H1 (cell line): ENCODE results near the gene SYNDIG1. TPM values are rescaled to one million over a fixed set of nuclear protein-coding genes. Genes with fewer than 3 reads are reported as not detected.

ENCODE experiments used
- CTCF ChIA-PET: fragments of 300-600 bp; sonication (Branson Sonifier 250); formaldehyde crosslinking; loops from one replicate; lab custom pipeline; 2021; ENCODE audit not compliant: partially characterized antibody; lab: Charles Lee
- POLR2A ChIA-PET: fragments of 300-600 bp; sonication (Branson Sonifier 250); formaldehyde crosslinking; loops from one replicate; lab custom pipeline; 2021; ENCODE audit warnings: inconsistent platforms; ENCODE audit not compliant: partially characterized antibody; lab: Charles Lee
- DNase-seq, 2 experiments: peaks; one replicate each; pipeline versions ENCODE4 v3.0.0 to v3.0.0-alpha.2; 2010 to 2022; ENCODE audit warnings: low spot score in 2 of 2, low read depth in 1 of 2, mixed read lengths in 1 of 2
- FAIRE-seq: peaks from 2 replicates; lab custom pipeline; 2011; peaks lifted over from hg19 to GRCh38; lab: Jason Lieb, UNC
- H2AFZ ChIP-seq: 2 replicates; pipeline ENCODE4 v1.8.1; 2012; ENCODE audit warnings: low read length, inconsistent platforms
- H2AK5ac ChIP-seq: 2 replicates; pipeline ENCODE4 v1.6.1; 2013; ENCODE audit warnings: low read depth, low read length
- H2BK120ac ChIP-seq: replicated peaks from 2 replicates; pipeline ENCODE3; 2013; ENCODE audit warnings: low read depth, low read length, inconsistent platforms
- H2BK12ac ChIP-seq: 2 replicates; pipeline ENCODE4 v1.6.1; 2013; ENCODE audit warnings: low read depth, low read length
- H2BK15ac ChIP-seq: 2 replicates; pipeline ENCODE4 v1.6.1; 2013; ENCODE audit warnings: low read length
- H2BK20ac ChIP-seq: 2 replicates; pipeline ENCODE4 v1.6.1; 2013; ENCODE audit warnings: low read length
- H2BK5ac ChIP-seq: 2 replicates; pipeline ENCODE4 v1.6.1; 2013; ENCODE audit warnings: low read depth, low read length
- H3K14ac ChIP-seq: 2 replicates; pipeline ENCODE4 v1.6.1; 2013; ENCODE audit warnings: inconsistent platforms; ENCODE audit not compliant: insufficient read length
- H3K18ac ChIP-seq: 2 replicates; pipeline ENCODE4 v1.6.1; 2013; ENCODE audit warnings: low read length; ENCODE audit errors: extremely low read depth
- H3K23ac ChIP-seq: 2 replicates; pipeline ENCODE4 v1.6.1; 2013; ENCODE audit warnings: inconsistent platforms; ENCODE audit not compliant: insufficient read length
- H3K23me2 ChIP-seq: 2 replicates; pipeline ENCODE4 v1.6.1; 2013; ENCODE audit warnings: low read depth, low read length
- H3K27ac ChIP-seq: 2 replicates; pipeline ENCODE4 v1.6.1; 2011; ENCODE audit warnings: low read depth, low read length, inconsistent platforms
- H3K27me3 ChIP-seq, 4 experiments: replicated peaks in 1 of 4; 1 replicate in 1 of 4; 2 replicates in 3 of 4; pipeline versions ENCODE4 v1.6.1 to v1.8.1; 2011 to 2013; ENCODE audit warnings: low read length in 3 of 4, mild to moderate bottlenecking in 3 of 4, inconsistent platforms in 2 of 4, mixed read lengths in 2 of 4, moderate library complexity in 1 of 4; ENCODE audit not compliant: control insufficient read depth in 3 of 4, insufficient read depth in 3 of 4; ENCODE audit errors: extremely low read depth in 1 of 4
- H3K36me3 ChIP-seq, 4 experiments: 2 replicates each; pipeline versions ENCODE4 v1.6.1 to v1.8.1; 2011 to 2013; ENCODE audit warnings: mild to moderate bottlenecking in 4 of 4, low read length in 3 of 4, moderate library complexity in 2 of 4, control low read depth in 1 of 4, inconsistent platforms in 1 of 4; ENCODE audit not compliant: insufficient read depth in 4 of 4, control insufficient read depth in 2 of 4
- H3K4ac ChIP-seq: replicated peaks from 2 replicates; pipeline ENCODE3; 2013; ENCODE audit warnings: low read length, low read depth, mixed read lengths, inconsistent platforms; ENCODE audit not compliant: insufficient read length
- H3K4me1 ChIP-seq, 4 experiments: replicated peaks in 1 of 4; 1 replicate in 1 of 4; 2 replicates in 3 of 4; pipeline versions ENCODE4 v1.6.1 to v1.8.1; 2011 to 2013; ENCODE audit warnings: low read length in 3 of 4, inconsistent platforms in 2 of 4, mixed read lengths in 1 of 4; ENCODE audit not compliant: insufficient read depth in 4 of 4, control insufficient read depth in 3 of 4
- H3K4me2 ChIP-seq, 2 experiments: 2 replicates each; pipeline versions ENCODE4 v1.6.1 to v1.8.1; 2011 to 2013; ENCODE audit warnings: low read depth in 2 of 2, low read length in 2 of 2, control low read depth in 1 of 2, inconsistent platforms in 1 of 2, mild to moderate bottlenecking in 1 of 2; ENCODE audit not compliant: insufficient read depth in 1 of 2
- H3K4me3 ChIP-seq, 4 experiments: fragments of 200-600, 300-600 bp in 1 of 4; sonication (generic), shearing (Covaris generic), sonication (Bioruptor Twin) in 1 of 4; 2 replicates each; pipeline versions ENCODE4 v1.5.1 to v1.8.1; 2011 to 2016; ENCODE audit warnings: low read length in 4 of 4, low read depth in 3 of 4, control low read depth in 2 of 4, inconsistent platforms in 2 of 4, mild to moderate bottlenecking in 2 of 4, mixed read lengths in 1 of 4, moderate library complexity in 1 of 4; ENCODE audit not compliant: insufficient read depth in 2 of 4; ENCODE audit errors: extremely low read depth in 1 of 4
- H3K56ac ChIP-seq: replicated peaks from 2 replicates; pipeline ENCODE3; 2013; ENCODE audit warnings: low read depth, mild to moderate bottlenecking, mixed read lengths, low read length, inconsistent platforms; ENCODE audit not compliant: insufficient read length
- H3K79me1 ChIP-seq: 2 replicates; pipeline ENCODE4 v1.6.1; 2013; ENCODE audit warnings: low read depth, low read length, control low read depth
- H3K79me2 ChIP-seq, 2 experiments: 2 replicates each; pipeline versions ENCODE4 v1.6.1 to v1.8.1; 2012 to 2013; ENCODE audit warnings: low read length in 2 of 2, mild to moderate bottlenecking in 2 of 2, inconsistent platforms in 1 of 2; ENCODE audit not compliant: insufficient read depth in 2 of 2, control insufficient read depth in 1 of 2
- H3K9ac ChIP-seq, 4 experiments: replicated peaks in 1 of 4; 1 replicate in 1 of 4; 2 replicates in 3 of 4; pipeline versions ENCODE4 v1.6.1 to v1.8.1; 2011 to 2013; ENCODE audit warnings: low read depth in 3 of 4, low read length in 3 of 4, control low read depth in 2 of 4, mild to moderate bottlenecking in 2 of 4, moderate library complexity in 2 of 4, inconsistent platforms in 1 of 4; ENCODE audit errors: extremely low read depth in 1 of 4
- H3K9me3 ChIP-seq, 2 experiments: 2 replicates each; pipeline versions ENCODE4 v1.6.1 to v1.8.1; 2012 to 2013; ENCODE audit warnings: mild to moderate bottlenecking in 2 of 2, moderate library complexity in 2 of 2, control low read depth in 1 of 2, inconsistent platforms in 1 of 2, low read depth in 1 of 2, low read length in 1 of 2, mixed read lengths in 1 of 2; ENCODE audit not compliant: insufficient read depth in 2 of 2
- H4K20me1 ChIP-seq, 2 experiments: replicated peaks in 1 of 2; 2 replicates each; pipeline versions ENCODE3 to v1.8.1; 2011 to 2013; ENCODE audit warnings: inconsistent platforms in 2 of 2, low read length in 2 of 2, mild to moderate bottlenecking in 1 of 2; ENCODE audit not compliant: insufficient read depth in 2 of 2, control insufficient read depth in 1 of 2
- H4K5ac ChIP-seq: 2 replicates; pipeline ENCODE4 v1.6.1; 2013; ENCODE audit warnings: low read length, low read depth, mixed read lengths, inconsistent platforms; ENCODE audit not compliant: insufficient read length
- H4K8ac ChIP-seq: 2 replicates; pipeline ENCODE4 v1.8.0; 2013; ENCODE audit warnings: mild to moderate bottlenecking, moderate library complexity, low read length, inconsistent platforms; ENCODE audit not compliant: insufficient read depth; ENCODE audit errors: extremely low read depth
- H4K91ac ChIP-seq: replicated peaks from 2 replicates; pipeline ENCODE3; 2013; ENCODE audit warnings: low read length, mixed read lengths, inconsistent platforms; ENCODE audit not compliant: insufficient read length
- BACH1 ChIP-seq: IDR thresholded peaks from 2 replicates; pipeline ENCODE4 v1.6.1; 2012; ENCODE audit warnings: low read length, improper control_type of control experiment
- CTBP2 ChIP-seq: IDR thresholded peaks from 2 replicates; pipeline ENCODE4 v1.7.0; 2011; ENCODE audit warnings: borderline replicate concordance, mild to moderate bottlenecking, moderate library complexity, mixed read lengths, low read length; ENCODE audit not compliant: insufficient read depth, insufficient read length
- GABPA ChIP-seq: IDR thresholded peaks from 2 replicates; pipeline ENCODE4 v1.6.1; 2011; ENCODE audit warnings: mild to moderate bottlenecking, low read length, moderate library complexity, borderline replicate concordance; ENCODE audit not compliant: insufficient read depth
- HDAC6 ChIP-seq: IDR thresholded peaks from one replicate; pipeline ENCODE4 v1.7.1; 2012; ENCODE audit warnings: low read depth, mild to moderate bottlenecking, inconsistent platforms, low read length, moderate library complexity
- POLR2AphosphoS5 ChIP-seq: IDR thresholded peaks from 2 replicates; pipeline ENCODE4 v1.6.1; 2011; ENCODE audit warnings: low read depth, low read length
- RAD21 ChIP-seq, 2 experiments: IDR thresholded peaks in 1 of 2; conservative IDR thresholded peaks in 1 of 2; 2 replicates each; pipeline ENCODE4 v1.6.1; 2011; ENCODE audit warnings: low read depth in 2 of 2, low read length in 2 of 2, improper control_type of control experiment in 1 of 2, inconsistent platforms in 1 of 2, mild to moderate bottlenecking in 1 of 2, moderate library complexity in 1 of 2
- RBBP5 ChIP-seq: IDR thresholded peaks from 2 replicates; pipeline ENCODE4 v1.7.1; 2012; ENCODE audit warnings: low read depth, mild to moderate bottlenecking, inconsistent platforms, low read length, moderate library complexity, borderline replicate concordance
- SAP30 ChIP-seq: fragments of 300-600 bp; sonication (generic); IDR thresholded peaks from 2 replicates; pipeline ENCODE4 v1.7.1; 2012; ENCODE audit warnings: low read length, moderate library complexity, mild to moderate bottlenecking, inconsistent platforms; ENCODE audit not compliant: insufficient read depth, insufficient replicate concordance
- SIRT6 ChIP-seq: IDR thresholded peaks from one replicate; pipeline ENCODE4 v1.7.1; 2012; ENCODE audit warnings: low read length, inconsistent platforms
- SP2 ChIP-seq: IDR thresholded peaks from 2 replicates; pipeline ENCODE4 v1.6.1; 2012; ENCODE audit warnings: mild to moderate bottlenecking, low read length, inconsistent platforms
- USF2 ChIP-seq: IDR thresholded peaks from 2 replicates; pipeline ENCODE4 v1.6.1; 2011; ENCODE audit warnings: low read length, improper control_type of control experiment
- WGBS, 2 experiments: shearing (Covaris generic) in 1 of 2; methylation state at CpG; one replicate each; pipeline versions ENCODE4 v1.1.6 to v1.1.7; 2013 to 2015; ENCODE audit warnings: low lambda C conversion rate in 2 of 2, mixed read lengths in 2 of 2, inconsistent platforms in 1 of 2, low coverage in 1 of 2, missing lambda C conversion rate in 1 of 2; ENCODE audit not compliant: insufficient replicate concordance in 2 of 2, insufficient coverage in 1 of 2, insufficient read length in 1 of 2; ENCODE audit errors: extremely low coverage in 1 of 2, missing lambda C conversion rate in 1 of 2; 5-methylcytosine and 5-hydroxymethylcytosine counted together
- polyA plus RNA-seq, 7 experiments: library from polyadenylated mRNA; depleted of rRNA in 3 of 7; stranded (reverse) in 5 of 7; unstranded in 2 of 7; fragments of >200 nt in 5 of 7; fragments of 200-250 nt in 2 of 7; gene quantifications; 1 replicate in 5 of 7; 2 replicates in 1 of 7; 4 replicates in 1 of 7; pipeline versions ENCODE4 v1.2.1 to v1.2.3, GENCODE V29; 2011 to 2013; ENCODE audit warnings: missing spikeins in 2 of 7, mixed read lengths in 2 of 7
- total RNA-seq: library from RNA; stranded (reverse); fragmentation: NEBNext Ultra II Directional; extraction: Animal tissue kit (Norgen Biotek cat#: 25700); gene quantifications from 2 replicates; pipeline ENCODE4 v1.2.1, GENCODE V29; 2021

Gene SYNDIG1
- total and polyA plus RNA-seq, 2 of the 8 experiments (the other 6 are each of a cell fraction or from before 2014, with no cell fraction given), result 6.5 to 7.8 TPM

- FAIRE-seq (no peak), DNase-seq (no peak)
- H3K9ac ChIP-seq, result no peak overlapping the region
- no peak overlapping the region for H4K8ac ChIP-seq
- no peak overlapping the region for H3K27ac ChIP-seq
- no peak overlapping the region for H3K4me2 ChIP-seq
- ChIA-PET CTCF (no interaction called here), POLR2A (no interaction called here)
- no peaks in the 10 kb centered on the region for H3K36me3 ChIP-seq
- H2BK20ac ChIP-seq, result no peak overlapping the region
- H2BK12ac ChIP-seq, result peak overlapping the region; percentile 60; the same call in 1 of the 2 replicates
- no peaks in the 10 kb centered on the region for H3K79me2 ChIP-seq
- H3K4me3 ChIP-seq, result no peak overlapping the region
- no peaks in the 10 kb centered on the region for H3K79me1 ChIP-seq
- H4K5ac ChIP-seq, result no peak overlapping the region
- H2BK120ac ChIP-seq, result no peak overlapping the region
- 88% methylated on average over 7 of the region's 13 CpGs; no CpG with 5 or more reads in 1 of the 2 experiments for WGBS, 2 experiments
- no peak overlapping the region for H3K56ac ChIP-seq
- H2BK15ac ChIP-seq, result no peak overlapping the region
- H3K23ac ChIP-seq, result no peak overlapping the region
- no peaks in the 10 kb centered on the region for H3K27me3 ChIP-seq
- no peaks in the 10 kb centered on the region for H3K9me3 ChIP-seq
- no peak overlapping the region for H3K18ac ChIP-seq
- H2BK5ac ChIP-seq, result peak overlapping the region; percentile 71; the same call in 1 of the 2 replicates
- peaks cover 5 to 6% of the 10 kb centered on the region in 2 experiments for H4K20me1 ChIP-seq
- H3K23me2 ChIP-seq, result no peaks in the 10 kb centered on the region; the same call in 1 of the 2 replicates
- no peak overlapping the region for H3K4ac ChIP-seq
- no peak overlapping the region for H2AFZ ChIP-seq
- H3K4me1 ChIP-seq, result no peaks in the 10 kb centered on the region; a peak in 1 of 7 replicates
- H4K91ac ChIP-seq, result no peak overlapping the region
- H2AK5ac ChIP-seq, result no peak overlapping the region
- H3K14ac ChIP-seq, result peak overlapping the region; percentile 8
- no peak for TF ChIP-seq SIRT6
- TF ChIP-seq RAD21 (IDR thresholded peaks at IDR 0.05 in 1 of 2, conservative IDR thresholded peaks at IDR 0.05 in 1 of 2; ENCODE audit: low read depth in 2 of 2, low read length in 2 of 2), result no peak
- TF ChIP-seq BACH1, result no peak
- TF ChIP-seq USF2, result no peak
- no peak for TF ChIP-seq RBBP5
- TF ChIP-seq CTBP2, result no peak
- TF ChIP-seq GABPA, result no peak
- TF ChIP-seq HDAC6, result no peak
- no peak for TF ChIP-seq SP2
- no peak for TF ChIP-seq SAP30
- no peak for TF ChIP-seq POLR2AphosphoS5
Observed at GRCh38 chr20:24581443-24582170, 112.2 kb downstream of the SYNDIG1 start.
